WI38 (cell line): Measurements from ENCODE around the gene FGGY.

Experiments
- H3K4me3 ChIP-seq: 2 replicates; pipeline ENCODE4 v1.5.1; 2011; ENCODE audit warnings: low read depth, mild to moderate bottlenecking, control low read depth, low read length
- CTCF ChIP-seq: IDR thresholded peaks from 2 replicates; pipeline ENCODE4 v1.5.1; 2012; ENCODE audit warnings: low read depth, mild to moderate bottlenecking, control low read depth, low read length

Gene FGGY

GRCh38 chr1:59393211-59394180 is 96.6 kb downstream of the FGGY start:
- H3K4me3 ChIP-seq, result no peak overlapping the region; the same call in 1 of the 2 replicates
- no peak for TF ChIP-seq CTCF

GRCh38 chr1:59394706-59395425 is 98.0 kb downstream of the FGGY start:
- no peak overlapping the region for H3K4me3 ChIP-seq
- TF ChIP-seq CTCF, result no peak

GRCh38 chr1:59396387-59396786 is 99.5 kb downstream of the FGGY start:
- no peak overlapping the region for H3K4me3 ChIP-seq
- TF ChIP-seq CTCF, result no peak

- no peak for TF ChIP-seq CTCF
- H3K4me3 ChIP-seq, result no peak overlapping the region
These were observed 100.4 kb downstream of the FGGY start for GRCh38 chr1:59397139-59397858.

GRCh38 chr1:59399642-59400041 is 102.7 kb downstream of the FGGY start:
- TF ChIP-seq CTCF, result no peak
- no peak overlapping the region for H3K4me3 ChIP-seq

DNA sequence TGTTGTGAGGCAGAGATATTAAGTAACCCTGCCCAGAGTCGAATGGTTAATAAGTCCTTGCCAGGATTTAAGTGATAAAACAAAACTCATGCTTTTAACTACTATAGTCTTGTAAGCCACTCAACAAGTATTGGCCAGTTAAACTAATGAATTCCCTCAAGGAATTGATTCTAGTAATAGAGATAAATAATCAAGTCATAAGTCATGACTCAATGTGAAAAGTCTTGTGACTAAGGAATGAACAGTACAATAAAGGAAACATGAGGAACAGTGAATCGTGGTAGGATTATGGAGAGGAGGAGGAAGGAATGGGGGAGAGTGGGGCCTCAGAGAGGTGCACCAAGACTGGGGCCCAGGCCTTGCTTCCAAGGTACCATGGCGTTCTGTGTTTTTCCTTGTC is 104.7 kb downstream of the FGGY start:
- TF ChIP-seq CTCF, result no peak
- no peak overlapping the region for H3K4me3 ChIP-seq
